GM12891 (cell line): Measurements from ENCODE around the gene WDR43.

Experiments used
- PAX5 ChIP-seq: IDR thresholded peaks from 2 replicates; pipeline ENCODE4 v1.6.1; 2011; ENCODE audit warnings: low read length, moderate library complexity, mild to moderate bottlenecking; ENCODE audit not compliant: insufficient read depth, severe bottlenecking
- POLR2A ChIP-seq: IDR thresholded peaks from 2 replicates; pipeline ENCODE4 v1.6.1; 2011; ENCODE audit warnings: low read depth, low read length, control low read depth
- POLR2AphosphoS5 ChIP-seq: IDR thresholded peaks from 2 replicates; pipeline ENCODE4 v1.6.1; 2011; ENCODE audit warnings: low read depth, low read length, control low read depth
- POU2F2 ChIP-seq: IDR thresholded peaks from 2 replicates; pipeline ENCODE4 v1.6.1; 2011; ENCODE audit warnings: low read depth, mild to moderate bottlenecking, control low read depth, low read length, moderate library complexity
- SPI1 ChIP-seq: IDR thresholded peaks from 2 replicates; pipeline ENCODE4 v1.6.1; 2011; ENCODE audit warnings: low read depth, low read length, control low read depth
- TAF1 ChIP-seq: IDR thresholded peaks from 2 replicates; pipeline ENCODE4 v1.6.1; 2011; ENCODE audit warnings: low read depth, low read length, control low read depth

DNA sequence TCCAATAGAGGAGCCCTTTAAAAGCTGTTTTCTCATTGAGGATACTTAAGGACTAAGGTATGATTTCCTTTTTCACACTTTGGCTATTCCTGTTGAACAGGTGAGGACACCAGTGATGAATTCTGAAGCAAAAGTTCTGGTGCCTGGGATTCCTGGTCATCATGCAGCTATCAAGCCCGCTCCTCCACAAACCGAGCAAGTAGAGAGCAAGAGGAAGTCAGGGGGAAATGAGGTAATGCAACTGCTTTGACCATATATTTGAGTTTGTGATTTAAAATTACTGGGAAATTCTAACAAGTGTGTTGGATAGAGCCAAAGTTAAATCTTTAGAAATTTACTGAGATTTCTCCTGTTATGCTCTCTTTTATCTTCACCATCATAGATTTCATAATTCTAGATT is 33.0 kb downstream of the WDR43 start:
- TF ChIP-seq POLR2A (no peak), TAF1 (no peak), POLR2AphosphoS5 (no peak), SPI1 (no peak), PAX5 (no peak), POU2F2 (no peak)
